Loucy (cell line): ENCODE data around the gene CNOT8.

ENCODE experiments used
- EZH2phosphoT487 ChIP-seq: fragments of 200-600 bp; IDR thresholded peaks from 2 replicates; pipeline ENCODE4 v1.6.1; 2018; ENCODE audit warnings: antibody characterized with exemption, mild to moderate bottlenecking, moderate library complexity, borderline replicate concordance
- TF ChIP-seq, protein P1 (sequence below): fragments of 200-600 bp; sonication (generic); conservative IDR thresholded peaks from 2 replicates; pipeline ENCODE4 v1.5.1; 2014; ENCODE audit warnings: mild to moderate bottlenecking, antibody characterized with exemption, low read length

DNA sequence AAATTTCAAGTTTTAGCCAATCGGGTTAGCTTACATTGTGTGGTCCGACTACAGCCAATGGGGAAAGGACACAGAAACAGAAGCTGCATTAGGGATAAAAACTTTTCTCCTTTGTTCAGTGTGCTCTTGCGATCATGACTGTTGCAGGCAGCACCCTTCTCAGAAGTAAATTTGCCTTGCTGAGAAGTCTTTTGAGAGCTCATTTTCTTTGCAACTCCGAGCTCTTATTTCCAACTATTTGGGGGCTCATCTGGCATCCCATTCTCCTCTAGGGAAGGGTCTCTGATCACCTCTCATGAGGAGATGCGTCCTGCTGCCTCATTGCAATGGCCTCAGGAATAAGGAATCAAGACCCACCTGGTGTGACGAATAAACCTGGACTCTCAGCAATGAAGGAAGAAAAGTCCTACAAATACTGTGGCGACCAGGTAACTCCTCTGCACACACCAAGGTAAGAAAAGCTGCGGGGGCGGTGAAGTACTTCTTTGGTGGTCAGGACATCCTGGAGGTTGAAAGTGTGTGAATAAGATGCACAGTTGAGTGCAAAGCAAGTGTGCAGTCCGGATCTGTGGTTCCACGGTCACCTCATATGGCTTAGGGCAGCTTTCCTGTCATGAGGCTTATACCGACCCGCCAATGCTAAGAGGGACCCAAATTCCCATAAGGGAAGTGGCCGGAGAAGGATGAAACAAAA is 20.4 kb downstream of the CNOT8 start:
- TF ChIP-seq, protein P1, sequence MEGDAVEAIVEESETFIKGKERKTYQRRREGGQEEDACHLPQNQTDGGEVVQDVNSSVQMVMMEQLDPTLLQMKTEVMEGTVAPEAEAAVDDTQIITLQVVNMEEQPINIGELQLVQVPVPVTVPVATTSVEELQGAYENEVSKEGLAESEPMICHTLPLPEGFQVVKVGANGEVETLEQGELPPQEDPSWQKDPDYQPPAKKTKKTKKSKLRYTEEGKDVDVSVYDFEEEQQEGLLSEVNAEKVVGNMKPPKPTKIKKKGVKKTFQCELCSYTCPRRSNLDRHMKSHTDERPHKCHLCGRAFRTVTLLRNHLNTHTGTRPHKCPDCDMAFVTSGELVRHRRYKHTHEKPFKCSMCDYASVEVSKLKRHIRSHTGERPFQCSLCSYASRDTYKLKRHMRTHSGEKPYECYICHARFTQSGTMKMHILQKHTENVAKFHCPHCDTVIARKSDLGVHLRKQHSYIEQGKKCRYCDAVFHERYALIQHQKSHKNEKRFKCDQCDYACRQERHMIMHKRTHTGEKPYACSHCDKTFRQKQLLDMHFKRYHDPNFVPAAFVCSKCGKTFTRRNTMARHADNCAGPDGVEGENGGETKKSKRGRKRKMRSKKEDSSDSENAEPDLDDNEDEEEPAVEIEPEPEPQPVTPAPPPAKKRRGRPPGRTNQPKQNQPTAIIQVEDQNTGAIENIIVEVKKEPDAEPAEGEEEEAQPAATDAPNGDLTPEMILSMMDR, result no peak
- no peak for TF ChIP-seq EZH2phosphoT487
